ENCODE data around the gene FKBP14.

The FKBP14 gene

GRCh38 chr7:30026229-30027064 is at the start of gene FKBP14:
Gene FKBP14 (minus strand): TSS chr7:30026702. CDS start chr7:30026508, 194 bp downstream.
- Histone ChIP-seq H3K36me3 (ENCODE audit: low read depth) (peaks cover 15% of the 10 kb centered on the region), H3K27ac (ENCODE audit: poor library complexity, severe bottlenecking) (peak within 1 kb of the TSS; percentile 74), H3K27me3 (ENCODE audit: insufficient read depth, poor library complexity, severe bottlenecking) (no peaks in the 10 kb centered on the region), H3K4me1 (ENCODE audit: insufficient read depth, poor library complexity, severe bottlenecking) (peaks cover 11% of the 10 kb centered on the region), H3K4me3 (ENCODE audit: severe bottlenecking) (peak within 1 kb of the TSS; percentile 78), H3K9me3 (ENCODE audit: severe bottlenecking) (no peaks in the 10 kb centered on the region)
- no peak for TF ChIP-seq CTCF (IDR thresholded peaks at IDR 0.05; ENCODE audit: poor library complexity, severe bottlenecking)
- peak; percentile 97 for DNase-seq (ENCODE audit: low spot score)
- ATAC-seq (ENCODE audit: low read depth), result peak; percentile 91

- TF ChIP-seq CTCF (IDR thresholded peaks at IDR 0.05; ENCODE audit: poor library complexity, severe bottlenecking), result peak; percentile 83
- H3K27me3 ChIP-seq (ENCODE audit: insufficient read depth, poor library complexity, severe bottlenecking), result no peaks in the 10 kb centered on the region
- H3K36me3 ChIP-seq (ENCODE audit: low read depth), result 0 out of 2 replicates have a peak, but pooled peaks cover 3% of the 10 kb centered on the region
- no peaks in the 10 kb centered on the region for H3K9me3 ChIP-seq (ENCODE audit: severe bottlenecking)
- no peak for DNase-seq (ENCODE audit: low spot score)
- H3K27ac ChIP-seq (ENCODE audit: poor library complexity, severe bottlenecking), result no peak overlapping the region
- H3K4me3 ChIP-seq (ENCODE audit: severe bottlenecking), result no peak overlapping the region
- peak; percentile 66; the same call in 2 of the 3 replicates for ATAC-seq (ENCODE audit: low read depth)
- H3K4me1 ChIP-seq (ENCODE audit: insufficient read depth, poor library complexity, severe bottlenecking), result no peaks in the 10 kb centered on the region
Measured at GRCh38 chr7:30074422-30075030, 48.0 kb upstream of the FKBP14 start.

- no peaks in the 10 kb centered on the region for H3K9me3 ChIP-seq (ENCODE audit: severe bottlenecking)
- DNase-seq (ENCODE audit: low spot score), result no peak
- ATAC-seq (ENCODE audit: low read depth), result no peak
Measured at GRCh38 chr7:30072735-30073134, 46.2 kb upstream of the FKBP14 start.

GRCh38 chr7:30070052-30070451 is 43.5 kb upstream of the FKBP14 start:
- no peaks in the 10 kb centered on the region for H3K36me3 ChIP-seq (ENCODE audit: low read depth)
- H3K27me3 ChIP-seq (ENCODE audit: insufficient read depth, poor library complexity, severe bottlenecking), result no peaks in the 10 kb centered on the region
- no peaks in the 10 kb centered on the region for H3K9me3 ChIP-seq (ENCODE audit: severe bottlenecking)
- no peak for ATAC-seq (ENCODE audit: low read depth)
- H3K27ac ChIP-seq (ENCODE audit: poor library complexity, severe bottlenecking), result no peak overlapping the region
- H3K4me1 ChIP-seq (ENCODE audit: insufficient read depth, poor library complexity, severe bottlenecking), result peaks cover 3% of the 10 kb centered on the region
- H3K4me3 ChIP-seq (ENCODE audit: severe bottlenecking), result no peak overlapping the region
- no peak for TF ChIP-seq CTCF (IDR thresholded peaks at IDR 0.05; ENCODE audit: poor library complexity, severe bottlenecking)
- no peak for DNase-seq (ENCODE audit: low spot score)

More at GRCh38 chr7:30072735-30073134, 46.2 kb upstream of the FKBP14 start:
- no peak overlapping the region for H3K27ac ChIP-seq (ENCODE audit: poor library complexity, severe bottlenecking)
- TF ChIP-seq CTCF (IDR thresholded peaks at IDR 0.05; ENCODE audit: poor library complexity, severe bottlenecking), result no peak
- H3K4me1 ChIP-seq (ENCODE audit: insufficient read depth, poor library complexity, severe bottlenecking), result peaks cover 3% of the 10 kb centered on the region
- 0 out of 2 replicates have a peak, but pooled peaks cover 3% of the 10 kb centered on the region for H3K36me3 ChIP-seq (ENCODE audit: low read depth)
- H3K4me3 ChIP-seq (ENCODE audit: severe bottlenecking), result no peak overlapping the region
- no peaks in the 10 kb centered on the region for H3K27me3 ChIP-seq (ENCODE audit: insufficient read depth, poor library complexity, severe bottlenecking)
